Left ventricle myocardium superior (tissue), 1 donor: ENCODE measurements around the gene WDCP. TPM values are rescaled to one million over a fixed set of nuclear protein-coding genes. Genes with fewer than 3 reads are reported as not detected.

Experiments used
- ATAC-seq: fragments of 200-7000 bp; cut with Tn5 transposase; one replicate; pipeline ENCODE4 v1.9.1; 2020; ENCODE audit warnings: mild to moderate bottlenecking, moderate library complexity
- DNase-seq: peaks from one replicate; pipeline ENCODE4 v3.0.0-alpha.2; 2020
- intact Hi-C: fragments of 100-400 bp; cut with micrococcal nuclease; formaldehyde crosslinking; loops from one replicate; pipeline ENCODE4 v1.11.0; 2022
- total RNA-seq: library from RNA; stranded (reverse); fragmentation: NEBNext Ultra II Directional; extraction: Animal tissue kit (Norgen Biotek cat#: 25700); gene quantifications from one replicate; pipeline ENCODE4 v1.2.1, GENCODE V29; 2021
- donor health status: DM: no; HTN: yes; CAD: no; lungs with severe emphysema.

Gene WDCP
- total RNA-seq, 1 donor from 2014 or later, result 8.0 TPM

- intact Hi-C loops, result no loop called here
- DNase-seq (no peak), ATAC-seq (no peak)
These were observed 35.7 kb downstream of the WDCP start for GRCh38 chr2:24011250-24012104.

- no peak for DNase-seq
- ATAC-seq, result peak; percentile 11
- intact Hi-C loops, result no loop called here
These were observed 36.5 kb downstream of the WDCP start for GRCh38 chr2:24010477-24011249.

GRCh38 chr2:24009680-24010476 lies 37.3 kb downstream of the WDCP start, which contains the start of gene MFSD2B:
TSS of gene MFSD2B (plus strand) at chr2:24010085. CDS start at chr2:24010097, 12 bp downstream.
- DNase-seq, result no peak
- ATAC-seq, result peak; percentile 46
- intact Hi-C loops, result no loop called here

GRCh38 chr2:24009367-24009679 lies 37.9 kb downstream of the WDCP start:
- DNase-seq, result no peak
- no peak for ATAC-seq
- intact Hi-C loops, result no loop called here

- ATAC-seq, result no peak
- no peak for DNase-seq
- intact Hi-C loops, result no loop called here
These were observed 38.4 kb downstream of the WDCP start for GRCh38 chr2:24008672-24009366.

GRCh38 chr2:24007693-24008092 lies 39.5 kb downstream of the WDCP start:
- no peak for DNase-seq
- ATAC-seq, result no peak
- intact Hi-C loops, result no loop called here

GRCh38 chr2:23994567-23994966 lies 52.6 kb downstream of the WDCP start:
- intact Hi-C loops, result no loop called here
- DNase-seq (no peak), ATAC-seq (no peak)

GRCh38 chr2:23993736-23994269 lies 53.4 kb downstream of the WDCP start:
- intact Hi-C loops, result no loop called here
- ATAC-seq, result no peak
- DNase-seq, result no peak

- DNase-seq (no peak), ATAC-seq (no peak)
- intact Hi-C loops, result no loop called here
These were observed 54.3 kb downstream of the WDCP start for GRCh38 chr2:23992931-23993330.

GRCh38 chr2:23988371-23988770 lies 58.8 kb downstream of the WDCP start:
- intact Hi-C loops, result no loop called here
- DNase-seq, result no peak
- no peak for ATAC-seq

Other genes with a start within 250 kb of the WDCP start
- gene ATAD2B, start 120.3 kb downstream of the WDCP start, total RNA-seq, result 6.9 TPM
- 20.5 TPM for gene UBXN2A, start 106.9 kb downstream of the WDCP start, total RNA-seq
- not detected for gene MFSD2B, start 37.3 kb downstream of the WDCP start, total RNA-seq
- gene FKBP1B, start 2.4 kb upstream of the WDCP start, total RNA-seq, result 3.2 TPM
- gene SF3B6, start 28.9 kb upstream of the WDCP start, total RNA-seq, result 58.2 TPM
- 13.3 TPM for gene TP53I3, start 37.4 kb upstream of the WDCP start, total RNA-seq
- gene PFN4, start 75.9 kb upstream of the WDCP start, total RNA-seq, result 0.62 TPM
- 27.3 TPM for gene FAM228B, start 76.1 kb upstream of the WDCP start, total RNA-seq
- gene FAM228A, start 127.7 kb upstream of the WDCP start, total RNA-seq, result 0.15 TPM